ENCODE results near the gene BPI.
"Not testable (repeated sequence)": the region's sequence is repeated elsewhere in the genome, so short reads cannot be mapped to it uniquely, and the experiment has no call there.

BPI gene

DNA sequence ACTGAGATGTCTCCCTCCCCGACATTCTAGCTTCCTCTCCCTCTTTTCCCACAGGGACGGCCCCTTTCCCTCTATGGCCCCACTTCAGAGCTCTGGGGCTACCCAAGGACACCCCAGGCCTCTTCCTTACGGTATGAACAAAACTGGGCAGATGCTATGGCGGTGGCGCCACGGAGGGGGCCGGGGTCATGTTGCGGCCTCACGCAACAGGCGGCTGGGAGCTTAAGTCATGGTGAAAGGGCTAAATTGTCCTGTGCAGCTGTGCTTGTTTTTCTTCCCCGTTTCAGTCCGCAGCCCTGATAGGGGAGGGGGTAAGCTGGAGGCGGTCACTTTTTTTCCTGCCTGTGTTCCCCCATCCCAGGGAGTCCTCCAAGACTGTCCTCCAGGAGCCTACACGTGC lies 25.8 kb upstream of the BPI start:
- DNase-seq = peak; percentile 79

- no peak for DNase-seq
Measured at GRCh38 chr20:38278763-38279162, 25.2 kb upstream of the BPI start.

DNA sequence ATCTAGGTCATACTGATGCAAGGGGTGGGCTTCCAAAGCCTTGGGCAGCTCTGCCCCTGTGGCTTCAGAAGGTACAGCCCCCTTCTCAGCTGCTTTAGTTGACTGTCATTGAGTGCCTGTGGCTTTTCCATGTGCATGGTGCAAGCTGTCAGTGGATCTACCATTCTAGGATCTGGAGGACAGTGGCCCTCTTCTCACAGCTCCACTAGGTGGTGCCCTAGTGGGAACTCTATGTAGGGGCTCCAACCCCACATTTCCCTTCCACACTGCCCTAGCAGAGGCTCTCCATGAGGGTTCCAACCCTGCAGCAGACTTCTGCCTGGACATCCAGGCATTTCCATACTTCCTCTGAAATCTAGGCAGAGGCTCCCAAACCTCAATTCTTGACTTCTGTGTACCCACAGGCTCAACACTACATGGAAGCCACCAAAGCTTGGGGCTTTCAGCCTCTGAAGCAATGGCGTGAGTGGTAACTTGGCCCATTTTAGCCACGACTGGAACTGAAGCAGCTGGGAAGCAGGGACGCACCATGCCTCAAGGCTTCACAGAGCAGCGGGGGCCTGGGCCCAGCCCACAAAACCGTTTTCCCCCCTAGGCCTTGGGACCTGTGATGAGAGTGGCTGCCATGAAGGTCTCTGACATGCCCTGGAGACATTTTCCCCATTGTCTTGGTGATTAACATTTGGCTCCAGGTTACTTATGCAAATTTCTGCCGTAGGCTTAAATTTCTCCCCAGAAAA lies 22.6 kb upstream of the BPI start:
- not testable (repeated sequence) for DNase-seq

GRCh38 chr20:38283236-38283635 lies 20.7 kb upstream of the BPI start:
- DNase-seq = no peak

DNA sequence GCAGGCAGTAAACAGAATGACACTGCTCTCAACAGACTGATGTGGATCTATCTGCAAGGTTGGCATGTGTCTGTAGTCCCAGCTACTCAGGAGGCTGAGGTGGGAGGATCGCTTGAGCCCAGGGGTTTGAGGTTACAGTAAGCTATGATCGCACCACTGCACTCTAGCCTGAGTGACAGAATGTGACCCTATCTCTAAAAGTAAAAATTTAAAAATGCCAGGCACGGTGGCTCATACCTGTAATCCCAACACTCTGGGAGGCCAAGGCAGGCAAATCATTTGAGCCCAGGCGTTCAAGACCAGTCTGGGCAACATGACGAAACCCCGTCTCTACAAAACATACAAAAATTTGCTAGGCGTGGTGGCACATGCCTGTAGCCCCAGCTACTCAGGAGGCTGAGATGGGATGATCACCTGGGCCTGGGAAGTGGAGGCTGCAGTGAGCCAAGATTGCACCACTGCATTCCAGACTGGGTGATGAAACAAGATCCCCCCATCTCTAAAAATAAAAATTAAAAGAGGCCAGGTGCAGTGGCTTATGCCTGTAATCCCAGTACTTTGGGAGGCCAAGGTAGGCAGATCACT lies 19.8 kb upstream of the BPI start:
- DNase-seq = not testable (repeated sequence)

DNA sequence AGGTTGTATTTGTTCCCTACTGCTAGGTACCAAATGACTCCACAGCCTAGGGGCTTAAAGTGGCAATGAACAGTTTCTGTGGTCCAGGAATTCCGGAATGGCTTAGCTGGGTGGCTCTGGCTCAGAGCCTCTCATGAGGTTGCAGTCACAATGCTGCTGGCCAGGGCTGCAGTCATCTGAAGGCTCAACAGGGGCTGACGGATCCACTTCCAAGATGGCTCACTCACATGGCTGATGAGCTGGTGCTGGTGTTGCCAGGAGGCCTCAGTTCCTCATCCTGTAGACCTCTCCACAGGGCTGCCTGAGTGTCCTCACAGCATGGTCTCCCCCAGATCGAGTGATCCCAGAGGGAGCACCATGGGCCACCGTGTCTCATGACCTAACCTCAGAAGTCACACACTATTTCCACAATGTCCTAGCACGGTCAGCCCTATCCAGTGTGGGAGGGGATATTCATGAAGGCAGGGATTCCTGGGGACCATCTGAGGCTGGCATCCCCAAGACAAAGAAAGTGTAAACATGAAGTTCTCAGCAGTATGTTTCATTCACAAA lies 19.0 kb upstream of the BPI start:
- no peak for DNase-seq

DNA sequence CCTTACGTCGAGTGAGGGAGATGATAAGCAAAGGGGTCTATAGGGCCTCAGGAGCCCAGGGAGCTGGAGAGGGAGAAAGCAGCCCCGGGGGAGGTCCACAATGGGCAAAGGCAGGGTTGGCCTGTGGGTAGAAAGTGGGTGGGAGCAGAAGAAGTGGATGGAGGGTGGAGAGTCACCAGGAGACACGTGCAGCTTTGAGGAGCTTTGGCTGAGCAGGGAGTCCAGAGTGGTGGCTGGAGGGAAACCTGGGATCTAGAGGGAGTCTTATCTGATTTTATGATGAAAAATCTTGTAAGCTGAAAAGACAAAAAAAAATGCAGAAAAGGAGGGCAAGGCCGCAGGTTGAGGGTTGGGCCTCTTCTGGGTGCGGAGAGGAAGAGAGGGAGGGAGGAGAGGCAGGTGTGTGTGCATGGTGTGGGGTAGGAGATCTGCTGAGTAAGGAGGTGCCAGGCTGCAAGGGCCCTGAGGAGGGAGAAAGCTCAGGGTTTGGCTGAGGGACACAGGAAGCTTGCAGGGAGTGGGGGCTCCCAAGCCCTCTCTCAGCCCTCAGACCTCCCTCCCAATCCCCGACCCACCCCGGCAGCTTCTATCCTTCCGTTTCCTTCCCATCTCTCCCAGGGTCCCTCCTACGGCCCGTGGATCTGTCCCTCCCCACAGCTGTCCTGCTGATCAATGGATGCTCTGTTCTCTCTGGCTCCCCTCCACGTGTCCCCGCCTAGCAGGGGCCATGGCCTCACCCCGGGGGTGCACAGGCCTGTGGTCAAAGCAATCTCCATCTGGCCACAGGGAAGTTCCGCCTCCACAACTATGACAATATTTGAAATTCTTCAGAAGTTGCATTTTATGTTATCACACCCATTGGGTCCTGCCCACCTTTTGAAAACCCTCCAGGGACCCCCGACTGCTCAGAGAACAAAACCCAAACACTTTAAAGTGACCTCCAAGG lies 17.1 kb upstream of the BPI start:
- peak; percentile 52 for DNase-seq

DNA sequence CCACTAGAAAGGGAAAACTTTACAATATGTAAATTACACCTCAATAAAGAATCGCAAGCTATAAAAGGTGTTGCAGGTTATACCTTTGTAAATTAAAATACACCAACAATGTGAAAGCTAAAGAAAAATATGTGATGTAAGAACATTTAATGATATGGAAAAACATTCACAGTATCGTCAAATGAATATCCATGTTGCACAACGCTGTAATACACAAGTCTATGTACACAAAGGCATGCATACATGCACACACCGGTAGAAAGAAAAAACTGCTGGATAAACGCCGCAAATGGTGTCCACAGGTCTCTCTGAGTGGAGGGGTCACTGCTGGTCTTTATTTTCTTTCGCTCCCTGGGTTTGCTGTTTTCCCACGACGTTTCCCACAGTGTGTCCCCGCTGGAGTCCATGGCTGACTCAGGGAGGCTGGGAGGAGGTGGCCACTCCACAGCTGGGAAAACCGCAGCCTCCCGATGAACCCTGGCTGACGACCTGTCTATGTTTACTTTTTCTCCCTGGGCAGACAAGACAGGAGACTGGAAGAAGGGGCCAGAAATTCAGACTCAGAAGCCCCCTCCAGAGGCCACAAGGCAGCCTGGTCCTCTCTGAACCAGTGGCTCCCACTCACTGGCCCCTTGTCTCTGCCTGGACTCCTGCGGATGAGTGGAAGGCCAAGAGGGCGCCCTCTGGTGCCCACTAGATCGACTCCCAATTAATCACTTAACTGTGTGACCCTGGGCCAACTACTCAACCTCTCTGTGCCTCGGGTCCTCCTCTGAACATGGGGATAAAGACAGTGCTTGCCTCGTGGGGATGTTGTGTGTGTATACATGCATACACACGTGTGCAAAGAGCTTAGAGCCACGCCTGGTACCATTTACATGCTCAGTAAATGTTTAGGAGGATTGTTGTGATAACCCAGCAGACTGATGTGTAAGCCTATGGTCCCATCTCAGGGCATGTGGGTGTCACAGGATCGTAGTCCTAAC lies 12.8 kb upstream of the BPI start:
- peak; percentile 26 for DNase-seq

DNA sequence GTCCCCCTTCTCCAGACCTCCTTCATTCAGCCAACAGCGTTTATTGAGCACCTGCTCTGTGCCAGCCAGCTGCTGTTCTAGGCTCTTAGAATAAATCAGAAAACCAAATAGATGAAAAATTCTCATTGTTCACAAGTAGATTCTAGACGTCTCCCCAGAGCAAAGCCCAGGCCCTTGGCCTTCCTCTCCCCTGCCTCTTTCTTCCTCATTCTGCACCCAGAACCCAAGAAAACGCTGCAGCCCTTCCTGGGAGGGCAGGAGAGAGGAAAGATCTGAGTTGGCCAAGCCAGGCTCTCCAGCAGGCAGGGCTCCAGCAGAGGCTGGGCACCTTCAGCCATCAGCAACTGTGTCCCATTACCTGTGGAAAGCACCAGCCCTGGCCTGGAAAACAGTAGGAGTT lies 12.0 kb upstream of the BPI start:
- no peak for DNase-seq

- no peak for DNase-seq
Measured at GRCh38 chr20:38293491-38294065, 10.4 kb upstream of the BPI start.

DNA sequence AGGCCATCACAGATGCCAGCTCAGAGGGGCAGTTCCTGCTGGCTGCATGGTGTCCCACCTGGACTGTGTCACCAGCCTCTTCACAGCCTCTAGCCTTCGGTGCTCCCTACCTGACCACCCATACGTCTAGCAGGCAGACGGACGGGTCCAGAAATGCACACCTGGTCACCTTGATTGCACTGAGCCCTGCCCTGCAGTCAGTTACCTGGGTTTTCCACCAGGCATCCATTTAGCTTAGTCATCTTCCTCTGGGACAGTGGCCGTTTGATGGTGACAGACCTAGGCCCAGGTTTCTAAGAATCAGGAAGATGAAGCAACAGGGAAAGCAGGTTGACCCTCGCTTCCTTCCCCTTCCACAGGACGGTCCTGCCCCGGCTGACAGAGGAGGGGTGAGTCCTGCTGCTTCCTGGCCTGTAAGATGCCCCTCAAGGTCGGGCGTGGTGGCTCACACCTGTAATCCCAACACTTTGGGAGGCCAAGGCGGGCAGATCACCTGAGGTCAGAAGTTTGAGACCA lies 9.8 kb upstream of the BPI start:
- DNase-seq = no peak

- DNase-seq = no peak
Measured at GRCh38 chr20:38295811-38296210, 8.1 kb upstream of the BPI start.

DNA sequence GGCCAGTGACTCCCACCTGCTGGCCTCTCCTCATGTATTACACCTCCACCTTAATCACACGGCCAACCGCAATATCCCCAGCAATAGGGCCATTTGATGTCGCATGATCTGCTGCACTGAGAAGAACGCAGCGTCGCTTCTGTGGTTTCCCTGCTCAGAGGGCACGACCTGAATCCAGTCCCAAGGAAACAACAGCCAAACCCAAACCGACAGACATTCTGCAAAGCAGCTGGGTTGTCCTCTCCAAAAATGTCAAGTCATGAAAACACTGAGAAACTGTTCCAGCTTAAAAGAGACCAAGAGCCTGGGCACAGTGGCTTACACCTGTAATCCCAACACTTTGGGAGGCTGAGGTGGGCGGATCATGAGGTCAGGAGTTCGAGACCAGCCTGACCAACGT lies 7.5 kb upstream of the BPI start:
- DNase-seq = no peak

- DNase-seq = no peak
Measured at GRCh38 chr20:38297916-38298674, 5.9 kb upstream of the BPI start.

- peak; percentile 46 for DNase-seq
Measured at GRCh38 chr20:38298768-38299288, 5.1 kb upstream of the BPI start.

DNA sequence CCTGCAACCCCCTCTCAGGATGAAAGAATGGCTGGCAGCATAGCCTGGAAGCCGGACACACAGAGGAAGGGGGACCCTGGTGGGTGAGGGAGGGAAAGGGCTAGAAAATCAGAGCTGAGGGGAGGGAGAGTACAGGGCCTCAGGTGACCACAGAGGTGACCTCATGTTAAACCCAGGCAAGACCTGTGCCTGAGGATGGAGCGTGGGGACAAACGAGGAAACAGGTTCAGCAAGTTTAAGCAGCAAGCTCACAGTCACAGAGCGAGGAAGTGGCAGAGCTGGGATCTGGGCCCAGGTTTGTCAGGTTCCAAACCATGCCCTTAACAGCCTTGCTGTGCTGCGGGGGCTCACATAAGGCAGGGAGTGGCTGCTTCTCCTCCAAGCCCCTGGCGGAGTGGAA lies 4.0 kb upstream of the BPI start:
- DNase-seq = no peak

DNA sequence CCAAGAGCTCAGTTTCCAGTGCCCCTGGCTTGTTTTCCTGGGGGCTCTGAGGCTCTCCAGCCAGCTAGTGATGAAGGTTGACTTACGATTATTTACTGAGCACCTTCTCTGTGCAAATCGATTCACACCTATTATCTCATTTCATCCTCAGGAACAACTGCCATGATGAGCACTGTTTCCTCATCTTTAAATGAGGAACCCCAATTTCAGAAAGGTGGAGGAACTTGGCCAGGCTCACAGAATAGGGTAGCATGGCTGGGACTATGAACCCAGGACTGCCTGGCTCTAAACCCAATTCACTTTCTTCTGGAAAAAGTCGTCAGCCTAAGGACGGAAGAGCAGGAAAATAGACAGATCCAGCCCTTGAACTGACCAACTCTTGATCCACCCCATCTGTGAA lies 3.5 kb upstream of the BPI start:
- no peak for DNase-seq

DNA sequence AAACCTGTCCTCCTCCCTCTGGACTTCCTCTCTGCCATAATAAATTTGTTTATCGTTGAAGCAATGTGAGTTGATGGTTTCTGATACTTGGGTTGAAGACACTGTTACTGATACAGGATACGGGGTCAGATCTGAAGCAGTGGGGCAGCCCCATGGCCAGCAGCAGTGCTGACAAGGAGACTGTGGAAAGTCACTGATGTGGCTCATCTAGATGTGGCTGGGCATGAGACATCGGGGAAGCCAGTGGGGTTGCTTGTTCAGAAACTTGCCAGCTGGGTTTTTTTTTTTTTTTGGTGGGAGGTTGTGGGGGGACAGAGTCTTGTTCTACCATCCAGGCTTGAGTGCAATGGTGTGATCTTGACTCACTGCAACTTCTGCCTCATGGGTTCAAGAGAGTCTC lies 2.6 kb upstream of the BPI start:
- DNase-seq = no peak

GRCh38 chr20:38302786-38303185 lies 1.2 kb upstream of the BPI start:
- peak; percentile 74 for DNase-seq

DNA sequence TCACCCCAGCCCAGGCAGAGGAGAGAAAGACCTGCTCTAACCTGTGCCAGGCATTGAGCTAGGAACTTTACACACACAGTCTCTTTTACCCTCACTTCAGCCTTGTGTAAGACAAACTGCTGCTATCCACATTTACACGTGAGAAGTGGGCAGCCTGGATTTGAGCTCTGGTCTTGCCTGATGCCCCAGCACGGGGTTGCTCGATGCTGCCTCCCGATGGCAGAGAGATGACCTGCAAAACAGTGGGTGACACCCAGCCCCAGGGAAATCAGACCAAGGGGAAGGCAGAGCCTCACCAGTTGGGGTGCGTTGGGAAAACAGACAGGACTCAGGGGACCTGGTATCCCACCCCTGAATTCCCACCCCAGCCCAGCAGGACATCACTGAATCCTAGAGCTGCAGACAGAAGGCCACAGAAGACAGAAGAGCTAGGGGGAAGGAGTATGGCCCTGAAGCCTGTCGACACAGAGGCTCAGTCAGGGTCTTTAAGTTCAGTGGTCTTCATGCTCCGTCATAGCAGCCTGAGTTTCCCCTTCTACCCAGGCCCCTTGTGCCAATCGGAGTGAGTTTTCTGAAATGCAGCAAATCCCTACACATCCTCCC lies 990 bp downstream of the BPI start:
- no peak for DNase-seq
